Astrocyte (in vitro differentiated cells and primary cell): Measurements from ENCODE around the gene CDK15. TPM values are rescaled to one million over a fixed set of nuclear protein-coding genes. Genes with fewer than 3 reads are reported as not detected.
A peak's percentile ranks its signal among the peaks of the same experiment; 100 is the strongest.

Source experiments
- DNase-seq: peaks from one replicate; pipeline ENCODE4 v3.0.0-alpha.2; 2010; ENCODE audit warnings: low read depth
- FAIRE-seq: peaks from 2 replicates; lab custom pipeline; 2011; peaks lifted over from hg19 to GRCh38; lab: Jason Lieb, UNC
- H2AFZ ChIP-seq: 2 replicates; pipeline ENCODE4 v1.6.0; 2012; ENCODE audit warnings: low read depth, low read length, inconsistent platforms
- H3K27ac ChIP-seq: 2 replicates; pipeline ENCODE4 v1.5.1; 2011; ENCODE audit warnings: low read depth, low read length, inconsistent platforms
- H3K27me3 ChIP-seq: 2 replicates; pipeline ENCODE4 v1.6.0; 2011; ENCODE audit warnings: low read length, inconsistent platforms; ENCODE audit not compliant: insufficient read depth
- H3K36me3 ChIP-seq: 2 replicates; pipeline ENCODE4 v1.5.1; 2011; ENCODE audit warnings: low read length, inconsistent platforms; ENCODE audit not compliant: insufficient read depth
- H3K4me1 ChIP-seq: 2 replicates; pipeline ENCODE4 v1.5.1; 2011; ENCODE audit warnings: low read length, inconsistent platforms; ENCODE audit not compliant: insufficient read depth
- H3K4me2 ChIP-seq: 2 replicates; pipeline ENCODE4 v1.6.0; 2012; ENCODE audit warnings: low read length, inconsistent platforms
- H3K4me3 ChIP-seq: 2 replicates; pipeline ENCODE4 v1.5.1; 2011; ENCODE audit warnings: low read depth, mild to moderate bottlenecking, low read length, inconsistent platforms; ENCODE audit not compliant: insufficient read depth
- H3K79me2 ChIP-seq: 2 replicates; pipeline ENCODE4 v1.6.0; 2012; ENCODE audit warnings: mild to moderate bottlenecking, low read length, inconsistent platforms; ENCODE audit not compliant: insufficient read depth
- H3K9ac ChIP-seq: 2 replicates; pipeline ENCODE4 v1.6.0; 2012; ENCODE audit warnings: mild to moderate bottlenecking, low read length, inconsistent platforms
- H3K9me3 ChIP-seq: 2 replicates; pipeline ENCODE4 v1.5.1; 2012; ENCODE audit warnings: low read depth, mild to moderate bottlenecking, low read length, inconsistent platforms; ENCODE audit not compliant: insufficient read depth
- H4K20me1 ChIP-seq: 2 replicates; pipeline ENCODE4 v1.6.0; 2012; ENCODE audit warnings: low read length, inconsistent platforms; ENCODE audit not compliant: insufficient read depth
- H3K27ac Mint-ChIP-seq: one replicate; pipeline ENCODE4 v1.8.0; 2021; ENCODE audit warnings: mild to moderate bottlenecking, mixed read lengths; ENCODE audit not compliant: unreplicated experiment
- H3K27me3 Mint-ChIP-seq: one replicate; pipeline ENCODE4 v1.8.0; 2021; ENCODE audit warnings: low read depth, mixed read lengths; ENCODE audit not compliant: unreplicated experiment
- H3K36me3 Mint-ChIP-seq: one replicate; pipeline ENCODE4 v1.8.0; 2021; ENCODE audit warnings: low read depth, mixed read lengths; ENCODE audit not compliant: unreplicated experiment
- H3K4me1 Mint-ChIP-seq: one replicate; pipeline ENCODE4 v1.8.0; 2021; ENCODE audit warnings: low read depth, mixed read lengths; ENCODE audit not compliant: unreplicated experiment
- H3K4me3 Mint-ChIP-seq: one replicate; pipeline ENCODE4 v1.8.0; 2021; ENCODE audit warnings: mild to moderate bottlenecking, moderate library complexity, mixed read lengths; ENCODE audit not compliant: unreplicated experiment
- H3K9me3 Mint-ChIP-seq: one replicate; pipeline ENCODE4 v1.8.0; 2021; ENCODE audit warnings: mild to moderate bottlenecking, mixed read lengths; ENCODE audit not compliant: unreplicated experiment
- CTCF ChIP-seq: IDR thresholded peaks from 2 replicates; pipeline ENCODE4 v1.5.1; 2011; ENCODE audit warnings: low read depth, mild to moderate bottlenecking, inconsistent platforms, low read length, moderate library complexity; ENCODE audit not compliant: insufficient read depth
- EZH2 ChIP-seq: IDR thresholded peaks from 2 replicates; pipeline ENCODE4 v1.6.1; 2012; ENCODE audit warnings: mild to moderate bottlenecking, low read length, inconsistent platforms; ENCODE audit not compliant: insufficient read depth
- total RNA-seq: library from RNA; stranded (reverse); gene quantifications from 2 replicates; pipeline ENCODE4 v1.2.1, GENCODE V29; 2021

The CDK15 gene
- total RNA-seq, 1 donor from 2014 or later = 6.6 TPM

GRCh38 chr2:201857326-201857725 lies 51.0 kb downstream of the CDK15 start:
- no peak for FAIRE-seq
- H3K4me2 ChIP-seq = no peak overlapping the region
- Mint-ChIP-seq H3K27ac (no peak overlapping the region), H3K9me3 (no peaks in the 10 kb centered on the region), H3K4me1 (peaks cover 54% of the 10 kb centered on the region), H3K36me3 (peaks cover 4% of the 10 kb centered on the region), H3K27me3 (no peaks in the 10 kb centered on the region), H3K4me3 (no peak overlapping the region)
- H3K36me3 ChIP-seq = no peaks in the 10 kb centered on the region
- no peak for TF ChIP-seq EZH2
- TF ChIP-seq CTCF = no peak
- no peak overlapping the region for H3K4me3 ChIP-seq
- peaks cover 58% of the 10 kb centered on the region for H3K4me1 ChIP-seq
- DNase-seq = no peak
- H3K9ac ChIP-seq = no peak overlapping the region
- H3K27me3 ChIP-seq = no peaks in the 10 kb centered on the region
- no peak overlapping the region for H3K27ac ChIP-seq
- H3K79me2 ChIP-seq = no peaks in the 10 kb centered on the region
- H3K9me3 ChIP-seq = no peaks in the 10 kb centered on the region
- H2AFZ ChIP-seq = no peak overlapping the region
- H4K20me1 ChIP-seq = no peaks in the 10 kb centered on the region

- Histone ChIP-seq H3K79me2 (no peaks in the 10 kb centered on the region), H3K27ac (peak overlapping the region; percentile 60), H2AFZ (no peak overlapping the region), H3K4me3 (peak overlapping the region; percentile 17), H3K9me3 (no peaks in the 10 kb centered on the region), H3K27me3 (no peaks in the 10 kb centered on the region), H3K4me1 (peaks cover 46% of the 10 kb centered on the region), H4K20me1 (no peaks in the 10 kb centered on the region), H3K4me2 (peak overlapping the region; percentile 77), H3K36me3 (no peaks in the 10 kb centered on the region), H3K9ac (peak overlapping the region; percentile 49)
- TF ChIP-seq EZH2 = no peak
- TF ChIP-seq CTCF = no peak
- Mint-ChIP-seq H3K36me3 (peaks cover 4% of the 10 kb centered on the region), H3K27ac (peak overlapping the region; percentile 67), H3K9me3 (no peaks in the 10 kb centered on the region), H3K4me3 (peak overlapping the region; percentile 47), H3K4me1 (peaks cover 45% of the 10 kb centered on the region), H3K27me3 (no peaks in the 10 kb centered on the region)
- FAIRE-seq (no peak), DNase-seq (peak; percentile 90)
Measured at GRCh38 chr2:201858281-201859184, 52.2 kb downstream of the CDK15 start.

GRCh38 chr2:201859949-201860348 lies 53.6 kb downstream of the CDK15 start:
- H3K79me2 ChIP-seq = no peaks in the 10 kb centered on the region
- peaks cover 4% of the 10 kb centered on the region for H3K36me3 Mint-ChIP-seq
- FAIRE-seq (no peak), DNase-seq (peak; percentile 84)
- no peaks in the 10 kb centered on the region for H3K27me3 Mint-ChIP-seq
- H3K27ac ChIP-seq = peak overlapping the region; percentile 37
- H3K9me3 ChIP-seq = no peaks in the 10 kb centered on the region
- TF ChIP-seq EZH2 (no peak), CTCF (no peak)
- peaks cover 32% of the 10 kb centered on the region for H3K4me1 ChIP-seq
- no peak overlapping the region for H3K4me3 ChIP-seq
- H3K4me3 Mint-ChIP-seq = no peak overlapping the region
- no peaks in the 10 kb centered on the region for H4K20me1 ChIP-seq
- no peaks in the 10 kb centered on the region for H3K36me3 ChIP-seq
- H3K27me3 ChIP-seq = no peaks in the 10 kb centered on the region
- H3K27ac Mint-ChIP-seq = no peak overlapping the region
- H3K9me3 Mint-ChIP-seq = no peaks in the 10 kb centered on the region
- peaks cover 32% of the 10 kb centered on the region for H3K4me1 Mint-ChIP-seq
- no peak overlapping the region for H2AFZ ChIP-seq
- peak overlapping the region; percentile 19 for H3K9ac ChIP-seq
- peak overlapping the region; percentile 29 for H3K4me2 ChIP-seq
